ENCODE data around the gene KCNIP1. TPM values are rescaled to one million over a fixed set of nuclear protein-coding genes. Genes with fewer than 3 reads are reported as not detected.
A peak's percentile ranks its signal among the peaks of the same experiment; 100 is the strongest.

KCNIP1 gene
- 20.8 and 24.1 TPM in 2 replicates for total RNA-seq

- peak; percentile 54 for DNase-seq
These were observed at the start of gene KCNIP1 for GRCh38 chr5:170503990-170504596. Gene KCNIP1 (plus strand): TSS chr5:170504020.

DNA sequence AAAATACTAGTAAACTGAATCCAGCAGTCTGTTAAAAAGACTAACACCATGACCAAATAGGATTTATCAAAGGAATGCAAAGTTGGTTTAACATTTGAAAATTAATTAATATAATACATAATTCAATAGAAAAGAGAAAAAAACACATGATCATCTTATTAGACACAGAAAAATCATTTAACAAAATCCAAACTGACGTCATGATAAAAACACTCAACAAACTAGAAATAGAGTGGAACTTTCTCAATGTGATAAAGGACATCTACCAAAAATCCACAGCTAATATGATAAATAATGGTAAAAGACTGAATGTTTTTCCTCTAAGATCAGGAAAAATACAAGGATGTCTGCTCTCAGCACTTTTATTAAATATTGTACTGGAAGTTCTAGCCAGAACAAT is 40.4 kb upstream of the KCNIP1 start:
- DNase-seq: no peak

- no peak for DNase-seq
These were observed 39.3 kb upstream of the KCNIP1 start for GRCh38 chr5:170464280-170465127.

DNA sequence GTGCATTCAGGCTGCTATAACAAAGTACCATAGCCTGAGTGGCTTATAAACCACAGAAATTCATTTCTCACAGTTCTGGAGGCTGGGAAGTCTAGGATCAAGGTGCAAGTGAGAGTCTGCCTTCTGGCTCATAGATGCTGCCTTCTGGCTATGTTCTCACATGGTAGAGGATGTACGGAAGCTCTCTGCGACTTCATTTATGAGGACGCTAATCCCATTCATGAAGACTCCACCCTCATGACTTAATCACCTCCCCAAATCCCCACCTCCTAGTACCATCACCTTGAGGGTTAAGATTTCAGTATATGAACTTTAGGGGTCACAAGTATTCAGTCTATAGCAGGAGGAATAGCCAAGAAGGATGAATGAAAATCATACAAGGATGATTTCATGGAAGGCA is 37.3 kb upstream of the KCNIP1 start:
- DNase-seq: no peak

DNA sequence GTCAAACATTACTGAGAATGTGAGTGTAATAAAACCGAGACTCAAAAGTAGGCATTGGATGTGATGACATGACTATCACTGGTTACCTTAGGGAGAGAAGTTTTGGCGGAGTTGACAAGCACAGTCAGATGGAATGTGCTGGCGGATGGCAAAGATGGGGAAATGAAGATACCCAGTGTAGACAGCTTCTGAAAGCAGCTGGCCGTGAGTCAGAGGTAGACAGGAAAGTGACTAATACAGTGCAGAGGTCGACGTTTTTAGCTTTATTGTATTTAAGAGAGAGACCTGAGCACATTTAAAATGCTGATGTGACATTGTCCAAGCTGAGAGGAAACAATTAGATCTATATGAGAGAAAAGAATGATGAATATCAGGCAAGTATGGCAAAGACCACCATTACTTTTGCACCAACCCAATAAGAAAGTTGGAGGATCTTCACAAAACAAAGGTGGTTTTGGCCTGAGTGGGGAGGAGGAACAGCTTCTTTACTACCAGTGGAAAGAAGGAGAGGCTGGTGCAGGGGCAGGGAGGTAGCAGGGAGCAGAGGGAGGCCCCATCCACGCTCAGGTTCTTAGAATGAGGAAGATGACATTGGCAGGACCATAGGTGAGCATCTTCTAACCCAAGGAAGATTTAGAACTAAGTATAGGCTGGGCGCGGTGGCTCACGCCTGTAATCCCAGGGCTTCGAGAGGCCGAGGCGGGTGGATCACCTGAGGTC is 36.7 kb upstream of the KCNIP1 start:
- DNase-seq: peak; percentile 93

GRCh38 chr5:170468633-170469285 is 35.1 kb upstream of the KCNIP1 start:
- DNase-seq: no peak

GRCh38 chr5:170469414-170469813 is 34.4 kb upstream of the KCNIP1 start:
- no peak for DNase-seq

DNA sequence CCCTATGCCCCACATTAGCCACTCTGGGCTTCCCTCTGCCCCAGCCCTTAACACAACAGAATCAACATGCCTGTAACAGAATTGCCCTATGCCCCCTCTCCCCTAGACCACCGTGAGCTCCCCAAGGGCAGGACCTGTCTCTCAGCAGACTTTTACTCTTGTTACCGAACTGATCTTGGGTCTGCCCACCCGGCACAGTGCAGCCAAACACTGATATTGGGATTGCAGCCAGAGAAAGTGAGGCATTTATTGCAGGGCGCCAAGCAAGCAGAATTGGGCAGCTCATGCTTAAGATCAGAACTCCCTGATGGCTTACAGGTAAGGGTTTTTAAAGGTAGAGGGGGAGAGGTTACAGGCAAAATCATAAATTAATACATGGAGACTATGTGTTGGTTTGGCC is 33.5 kb upstream of the KCNIP1 start:
- DNase-seq: no peak

- peak; percentile 59 for DNase-seq
These were observed 32.9 kb upstream of the KCNIP1 start for GRCh38 chr5:170470808-170471404.

- no peak for DNase-seq
These were observed 32.2 kb upstream of the KCNIP1 start for GRCh38 chr5:170471551-170472178.

DNA sequence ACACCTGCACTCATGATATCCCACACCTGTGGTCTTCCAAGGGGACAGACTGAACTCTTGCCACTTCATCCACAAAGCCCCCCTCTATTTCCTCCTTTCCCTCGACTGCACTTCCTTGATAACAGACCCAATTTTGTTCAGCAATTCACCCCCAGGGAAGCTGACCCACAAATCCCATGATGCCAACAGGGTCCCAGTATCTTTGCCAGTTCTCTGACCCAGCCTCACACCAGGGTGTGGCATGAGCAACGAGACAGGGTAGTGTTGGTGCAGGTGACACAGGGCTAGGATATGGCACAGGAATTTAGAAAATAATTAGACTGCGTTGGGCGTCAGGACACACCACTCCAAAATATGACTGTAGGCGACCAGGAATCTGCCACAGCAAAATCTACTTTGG is 30.2 kb upstream of the KCNIP1 start:
- no peak for DNase-seq

DNA sequence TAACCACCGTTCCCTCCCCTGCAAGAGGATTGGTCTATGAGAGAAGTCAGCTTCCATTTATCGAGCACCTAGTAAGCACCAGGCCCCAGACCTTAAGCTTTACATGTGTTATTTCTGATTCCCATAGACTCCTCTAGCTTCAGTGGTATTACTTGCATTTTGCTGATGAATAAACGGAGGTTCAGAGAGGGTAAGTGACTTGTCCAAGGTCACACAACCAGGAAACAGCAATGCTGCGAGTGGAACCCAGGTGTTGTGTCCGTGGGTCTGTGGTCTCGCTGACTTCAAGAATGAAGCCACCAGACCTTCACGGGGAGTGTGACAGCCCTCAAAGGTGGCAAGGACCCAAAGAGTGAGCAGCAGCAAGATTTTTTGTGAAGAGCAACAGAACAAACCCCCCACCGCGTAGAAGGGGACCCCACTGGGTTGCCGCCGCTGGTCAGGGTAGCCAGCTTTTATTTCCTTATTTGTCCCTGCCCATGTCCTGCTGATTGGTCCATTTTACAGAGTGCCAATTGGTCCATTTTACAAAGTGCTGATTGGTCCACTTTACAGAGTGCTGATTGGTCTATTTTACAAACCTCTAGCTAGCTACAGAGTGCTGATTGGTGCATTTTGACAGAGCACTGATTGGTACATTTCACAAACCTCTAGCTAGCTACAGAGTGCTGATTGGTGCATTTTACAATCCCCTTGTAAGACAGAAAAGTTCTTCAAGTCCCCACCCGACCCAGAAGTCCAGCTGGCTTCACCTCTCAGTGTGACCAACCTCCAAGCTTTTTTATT is 29.1 kb upstream of the KCNIP1 start:
- no peak for DNase-seq

DNA sequence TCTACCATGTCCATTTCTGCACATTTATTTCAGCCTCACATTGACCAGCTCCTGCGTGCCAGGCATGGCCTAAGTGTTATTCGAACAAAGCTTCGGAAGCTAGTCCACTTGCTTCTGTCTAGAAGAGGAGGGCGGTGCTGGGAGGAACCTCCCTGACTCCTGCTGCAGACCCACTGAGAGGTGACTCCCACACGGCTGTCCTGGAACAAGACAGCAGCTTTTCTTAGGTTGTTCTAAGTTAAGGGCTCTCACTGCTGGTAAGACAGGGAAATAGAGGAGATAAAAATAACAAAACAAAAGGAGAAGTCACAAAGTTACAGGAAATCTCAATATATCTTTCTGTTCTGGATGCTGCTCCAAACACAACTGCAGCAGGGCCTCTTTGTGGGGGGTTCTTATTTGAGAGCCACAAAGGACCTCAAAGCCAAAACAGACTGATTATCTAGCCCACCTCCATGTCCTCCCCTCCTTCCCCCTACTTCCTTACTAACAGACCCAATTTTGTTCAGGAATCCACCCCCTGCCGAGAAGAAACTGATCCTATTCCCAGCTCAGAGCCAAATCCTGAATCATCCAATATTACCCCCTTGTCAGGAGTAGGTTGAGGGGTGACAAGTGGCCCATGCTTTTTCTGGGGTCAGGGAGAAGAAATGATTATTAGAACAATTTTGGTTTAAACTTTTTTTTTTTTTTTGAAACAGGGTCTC is 28.4 kb upstream of the KCNIP1 start:
- no peak for DNase-seq

- no peak for DNase-seq
These were observed 27.1 kb upstream of the KCNIP1 start for GRCh38 chr5:170476704-170477103.

GRCh38 chr5:170477906-170478305 is 25.9 kb upstream of the KCNIP1 start:
- DNase-seq: no peak

- DNase-seq: no peak
These were observed 25.5 kb upstream of the KCNIP1 start for GRCh38 chr5:170478306-170478705.

DNA sequence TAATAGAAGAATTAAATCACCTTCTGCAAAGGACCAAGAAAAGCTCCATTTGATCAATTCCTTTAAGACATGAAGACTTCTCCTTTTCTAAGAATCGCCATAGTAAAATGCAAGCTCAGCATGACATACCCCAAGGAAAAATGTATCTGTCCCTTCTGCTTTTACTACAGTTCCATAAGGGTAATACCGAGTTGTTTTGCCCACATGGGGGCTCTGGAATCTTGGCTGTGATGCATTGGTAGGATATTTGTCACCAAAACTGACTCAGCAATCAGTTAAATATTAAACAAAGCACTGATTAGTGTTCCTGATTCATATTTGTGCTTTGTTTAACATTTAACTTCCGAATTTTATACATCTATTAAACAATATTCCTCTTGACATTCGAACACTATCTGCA is 24.3 kb upstream of the KCNIP1 start:
- DNase-seq: peak; percentile 82

- no peak for DNase-seq
These were observed 23.6 kb upstream of the KCNIP1 start for GRCh38 chr5:170480260-170480659.

DNA sequence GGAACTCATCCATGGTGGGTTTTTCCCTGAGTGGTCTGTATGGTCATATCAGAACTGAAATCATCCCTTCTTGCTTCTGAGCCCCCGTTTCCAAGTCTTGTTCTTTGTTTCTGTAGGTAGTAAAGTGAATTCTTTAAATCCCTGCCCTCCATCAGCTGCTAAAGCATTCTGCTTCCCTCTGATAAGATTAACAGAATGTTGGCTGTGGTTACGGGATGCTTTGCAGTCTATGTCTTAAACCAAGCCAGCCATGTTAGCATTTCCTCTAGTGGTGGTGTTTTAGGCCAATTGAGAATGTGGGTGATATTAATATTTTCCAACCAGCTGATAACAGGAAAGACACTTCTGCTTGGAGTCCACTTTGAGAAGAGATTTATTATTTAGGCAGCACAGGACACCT is 22.0 kb upstream of the KCNIP1 start:
- no peak for DNase-seq

DNA sequence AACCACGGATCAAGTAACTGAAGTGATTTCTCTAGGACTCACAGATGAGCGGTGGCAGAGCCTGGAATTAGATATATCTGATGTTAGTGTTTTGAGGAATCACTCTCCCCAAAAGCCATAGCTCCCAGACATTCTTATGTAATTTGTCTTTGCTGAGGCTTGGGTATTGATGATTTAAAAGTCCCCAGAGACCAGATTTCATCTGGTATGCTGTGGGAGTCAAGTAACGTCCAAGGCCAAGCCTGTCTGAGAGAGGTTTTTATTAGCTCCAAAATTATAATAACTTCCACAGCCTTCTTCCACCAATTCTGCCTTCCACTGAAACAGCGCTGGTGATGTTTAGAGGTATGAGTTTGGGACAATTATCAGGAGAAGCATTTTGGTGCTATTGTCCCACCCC is 21.3 kb upstream of the KCNIP1 start:
- DNase-seq: no peak

All from dermis blood vessel endothelial cell (primary cell).